Renal cortex interstitium (tissue), 11 donors: ENCODE data around the gene P2RX4. TPM values are rescaled to one million over a fixed set of nuclear protein-coding genes. Genes with fewer than 3 reads are reported as not detected.

Experiments used
- DNase-seq, 11 donors: peaks; one replicate each; pipeline ENCODE4 v3.0.0-alpha.2; 2013; ENCODE audit warnings: low read depth in 9 of 11, low spot score in 4 of 11; ENCODE audit errors: extremely low read depth in 1 of 11
- polyA plus RNA-seq, 3 donors: library from polyadenylated mRNA; unstranded; fragments of 120-200 nt; gene quantifications; one replicate each; pipeline ENCODE4 v1.2.1, GENCODE V29; 2013; ENCODE audit not compliant: insufficient read length in 3 of 3

P2RX4 gene
- polyA plus RNA-seq, 3 donors: 31.3 to 34.1 (median 31.5) TPM

DNA sequence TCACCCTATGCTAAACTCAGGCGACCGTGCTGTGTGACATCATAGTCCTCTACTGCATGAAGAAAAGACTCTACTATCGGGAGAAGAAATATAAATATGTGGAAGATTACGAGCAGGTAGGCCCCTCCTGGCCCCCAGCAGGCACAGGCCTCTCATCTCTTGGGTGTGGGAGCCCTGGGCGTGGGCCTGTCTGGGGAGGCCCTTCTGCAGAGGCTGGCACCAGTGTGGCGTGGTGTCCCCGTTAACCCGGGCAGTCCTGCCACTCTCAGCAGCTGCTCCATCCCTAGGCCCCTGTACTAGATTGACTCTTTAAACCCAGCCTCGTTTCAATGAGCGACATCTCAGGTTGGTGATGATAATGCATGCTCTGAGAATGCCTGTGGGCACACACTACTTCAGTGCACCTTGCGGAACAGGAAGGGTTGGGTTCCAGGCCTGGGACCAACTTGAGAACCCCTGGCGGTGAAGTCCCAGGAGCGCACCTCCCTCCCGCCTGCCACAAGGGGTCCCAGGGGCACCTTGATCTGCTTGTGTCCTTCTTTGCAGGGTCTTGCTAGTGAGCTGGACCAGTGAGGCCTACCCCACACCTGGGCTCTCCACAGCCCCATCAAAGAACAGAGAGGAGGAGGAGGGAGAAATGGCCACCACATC is 23.2 kb downstream of the P2RX4 start:
- DNase-seq: no peak

DNA sequence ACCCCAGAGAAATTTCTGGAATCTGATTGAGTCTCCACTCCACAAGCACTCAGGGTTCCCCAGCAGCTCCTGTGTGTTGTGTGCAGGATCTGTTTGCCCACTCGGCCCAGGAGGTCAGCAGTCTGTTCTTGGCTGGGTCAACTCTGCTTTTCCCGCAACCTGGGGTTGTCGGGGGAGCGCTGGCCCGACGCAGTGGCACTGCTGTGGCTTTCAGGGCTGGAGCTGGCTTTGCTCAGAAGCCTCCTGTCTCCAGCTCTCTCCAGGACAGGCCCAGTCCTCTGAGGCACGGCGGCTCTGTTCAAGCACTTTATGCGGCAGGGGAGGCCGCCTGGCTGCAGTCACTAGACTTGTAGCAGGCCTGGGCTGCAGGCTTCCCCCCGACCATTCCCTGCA is 23.7 kb downstream of the P2RX4 start:
- no peak for DNase-seq

DNA sequence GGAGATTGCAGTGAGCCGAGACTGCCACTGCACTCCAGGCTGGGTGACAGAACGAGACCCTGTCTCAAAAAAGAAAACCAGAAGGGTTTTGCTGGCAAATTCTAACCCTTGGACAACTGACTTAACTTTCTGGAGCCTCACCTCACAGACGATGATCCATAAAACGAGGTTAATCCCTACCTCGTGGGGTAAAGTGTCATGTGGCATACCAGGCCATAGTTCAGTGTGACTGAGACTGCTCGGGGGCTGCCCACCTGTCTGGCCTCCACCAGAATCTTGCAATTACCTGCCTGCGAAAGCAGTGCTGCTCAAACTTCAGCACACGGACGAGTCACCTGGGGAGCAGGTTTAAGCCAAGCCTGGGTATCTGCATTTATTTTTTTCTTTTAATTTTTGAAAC is 26.8 kb downstream of the P2RX4 start:
- DNase-seq: no peak

DNA sequence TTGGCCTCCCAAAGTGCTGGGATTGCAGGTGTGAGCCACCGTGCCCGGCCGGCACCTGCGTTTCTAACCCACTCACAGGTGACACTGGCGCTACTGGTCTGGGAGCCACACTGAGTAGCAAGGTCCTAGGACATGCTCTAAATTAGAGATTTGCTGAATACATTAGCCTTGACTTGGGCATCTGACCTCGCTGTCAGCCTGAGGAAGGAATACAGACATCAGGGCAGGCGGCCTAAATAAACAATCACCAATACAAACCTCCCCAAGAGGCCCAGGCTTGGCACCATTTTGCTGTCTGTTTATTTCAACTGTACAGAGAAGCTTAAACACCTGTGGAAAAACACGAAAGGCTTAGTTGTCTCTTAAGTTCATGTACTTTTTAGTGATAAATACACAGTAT is 27.5 kb downstream of the P2RX4 start:
- DNase-seq: no peak

DNA sequence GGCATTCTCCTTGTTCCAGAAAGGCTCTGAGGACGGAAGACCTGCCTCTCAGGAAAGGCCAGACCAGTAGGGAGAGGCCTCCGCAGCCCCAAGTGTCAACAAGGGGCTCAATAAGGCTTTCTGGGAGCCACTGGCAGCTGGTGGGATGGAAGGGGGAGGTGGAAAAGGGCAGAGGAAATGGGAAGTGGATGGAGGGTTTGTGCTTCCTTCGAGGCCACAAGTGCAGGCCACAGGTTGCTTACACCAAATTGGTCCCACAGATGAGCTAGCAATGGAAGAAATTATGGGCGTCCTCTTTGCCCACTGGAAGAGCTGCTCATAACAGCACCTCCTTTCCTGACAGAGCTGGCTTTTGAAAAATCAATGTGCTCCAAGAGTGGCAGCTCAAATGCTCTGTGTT is 28.2 kb downstream of the P2RX4 start:
- DNase-seq: no peak

DNA sequence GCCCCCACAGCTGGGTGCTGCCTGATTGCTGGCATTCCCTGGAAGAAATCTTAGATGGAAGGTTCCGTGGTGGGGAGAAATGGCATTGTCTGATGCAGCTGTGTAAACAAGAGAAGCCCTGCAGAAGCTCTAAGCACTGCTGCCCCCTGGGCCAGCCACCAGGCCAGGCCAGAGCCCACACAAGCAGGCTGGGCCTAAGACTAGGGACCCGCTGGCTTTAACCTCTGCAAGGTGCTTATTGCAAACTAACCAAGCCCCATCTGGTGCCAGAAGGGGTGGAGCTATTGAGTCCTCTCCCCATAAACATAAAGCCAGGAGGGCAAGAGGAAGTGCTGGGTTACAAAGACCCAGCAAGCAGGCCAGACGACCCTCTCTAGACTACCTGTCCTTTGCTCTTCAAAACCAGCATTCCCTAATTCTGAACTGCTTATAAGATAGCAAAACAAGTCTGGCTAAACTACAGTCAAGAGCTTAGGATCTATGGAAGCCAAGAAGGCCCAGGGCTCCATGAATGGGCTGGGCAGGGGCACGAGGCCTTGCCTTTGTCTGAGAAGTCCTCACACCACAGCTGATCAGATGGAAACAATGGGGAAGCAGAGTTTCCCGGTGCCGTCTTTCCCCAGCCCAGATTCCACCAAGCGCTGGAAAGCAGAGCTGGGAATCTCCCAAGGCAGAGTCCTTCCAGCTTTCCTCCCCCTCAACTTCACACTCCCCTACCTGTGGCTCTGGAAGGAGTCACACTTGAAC is 28.8 kb downstream of the P2RX4 start:
- DNase-seq: no peak

DNA sequence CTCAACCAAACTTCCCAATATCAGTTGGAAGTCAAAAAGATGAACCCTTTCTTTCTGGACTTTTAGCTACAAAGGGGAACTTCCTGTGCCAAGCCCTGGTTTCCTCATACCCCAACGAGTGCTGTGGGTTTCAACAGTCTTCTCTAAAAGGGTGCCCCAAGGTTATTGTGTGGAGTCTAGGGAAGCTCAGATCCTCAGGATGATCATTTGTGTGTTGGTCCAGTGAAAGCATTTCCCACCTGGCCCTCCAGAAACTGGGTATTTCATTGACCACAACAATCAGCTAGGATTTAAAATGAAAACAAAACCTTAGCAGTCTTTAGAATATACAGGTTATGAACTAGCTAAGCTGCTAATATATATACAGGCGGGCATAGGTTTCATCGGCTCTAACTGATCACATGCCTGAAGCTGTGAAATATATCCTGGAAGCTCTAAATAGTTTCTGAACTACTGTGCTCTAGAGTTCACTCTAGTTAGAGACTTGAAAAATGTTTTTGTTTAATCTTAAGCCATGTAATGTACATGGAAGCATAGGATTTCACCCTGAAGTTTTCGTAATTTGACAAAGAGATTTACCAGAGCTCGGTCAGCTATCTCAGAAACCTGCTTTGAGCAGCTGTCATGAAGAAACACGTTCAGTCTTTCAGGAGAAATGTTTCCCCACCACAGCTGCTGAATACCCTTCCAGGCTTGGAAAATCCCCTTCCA is 29.6 kb downstream of the P2RX4 start:
- no peak for DNase-seq

DNA sequence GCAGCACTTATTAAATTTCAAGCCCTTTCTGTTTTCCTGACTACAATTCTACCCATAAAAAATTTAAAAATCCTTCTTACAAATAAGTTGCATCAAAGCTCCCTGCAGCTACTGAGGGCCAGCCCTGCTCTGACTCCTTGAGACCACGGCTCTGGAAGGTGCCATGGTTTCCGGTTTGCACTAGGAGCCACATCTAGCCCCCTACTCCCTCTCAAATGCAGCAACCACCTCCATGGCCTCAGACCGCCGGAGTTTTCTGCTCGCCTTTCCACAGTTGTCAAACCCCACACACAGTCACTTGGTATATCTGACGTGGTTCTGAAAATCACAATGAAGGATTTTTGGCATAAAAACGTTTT is 30.1 kb downstream of the P2RX4 start:
- no peak for DNase-seq

DNA sequence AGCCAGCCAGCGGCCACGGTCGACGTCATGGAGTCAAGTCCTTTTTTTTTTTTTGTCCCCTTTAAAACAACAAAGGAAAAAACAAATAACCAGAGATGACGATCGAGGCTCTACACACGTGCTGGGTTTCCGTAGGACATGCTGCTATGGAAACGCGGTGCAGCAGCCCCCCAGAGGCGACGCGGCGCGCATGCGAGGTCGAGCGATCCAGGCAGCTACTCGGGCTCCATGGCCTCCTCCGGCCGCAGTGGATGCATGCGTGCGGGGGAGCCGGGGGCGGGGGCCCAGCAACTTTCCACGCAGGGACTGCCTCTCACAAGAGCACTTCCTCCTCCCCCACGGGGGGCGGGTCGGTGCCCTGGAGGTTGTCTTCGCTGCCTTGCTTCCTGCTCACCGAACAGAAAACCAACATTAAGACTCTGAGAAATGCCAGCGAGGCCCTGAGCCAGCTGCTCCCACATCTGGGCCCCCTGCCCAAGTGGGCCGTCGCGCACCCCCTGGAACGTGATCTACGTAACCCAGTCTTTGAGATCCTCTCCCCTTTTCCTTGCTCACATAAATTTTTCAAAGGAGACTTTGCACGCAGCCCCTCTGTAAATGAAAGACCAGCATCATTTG is 30.7 kb downstream of the P2RX4 start:
- peak in 9 of 11 donors; percentile 64 to 83 (median 78) for DNase-seq

DNA sequence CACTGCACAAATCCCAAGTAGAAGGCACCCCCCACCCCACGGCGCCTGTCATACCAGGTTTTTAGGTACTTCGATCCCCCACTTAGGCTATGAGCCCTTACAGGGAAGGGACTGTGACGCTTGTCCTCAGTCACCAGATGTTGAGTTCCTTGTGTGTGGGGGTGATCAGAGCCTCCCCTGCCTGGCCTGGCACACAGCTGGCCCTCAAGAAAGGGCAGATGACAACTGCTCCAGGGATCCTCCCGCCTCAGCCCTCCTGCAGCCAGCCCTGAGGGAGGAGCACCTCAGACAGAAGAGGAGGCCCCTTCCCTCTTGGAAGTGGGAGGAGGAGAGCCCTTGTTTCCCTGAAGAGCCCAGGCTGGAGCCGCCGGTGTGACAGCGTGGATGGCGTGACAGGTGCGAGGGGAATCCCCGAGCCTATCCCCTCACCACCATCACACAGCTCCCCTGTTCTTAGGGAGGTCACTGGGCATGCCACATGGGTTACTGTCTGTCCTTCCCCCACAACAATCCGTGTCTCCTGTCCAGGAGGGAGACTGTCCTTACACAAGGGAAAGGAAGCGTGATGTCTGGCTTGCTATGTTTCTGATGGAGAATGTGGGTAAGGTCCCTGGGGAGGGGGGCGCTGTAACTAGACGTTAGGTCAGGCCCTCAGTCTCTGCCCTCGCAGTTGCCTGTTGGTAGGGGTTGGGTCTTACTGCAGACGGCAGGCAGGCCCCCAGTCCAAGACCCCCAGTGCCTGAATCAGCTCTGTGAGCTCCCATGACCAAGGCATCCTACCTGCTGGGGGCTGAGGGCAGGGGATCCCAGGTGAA is 31.4 kb downstream of the P2RX4 start:
- peak in 1 of 11 donors; percentile 37 for DNase-seq

DNA sequence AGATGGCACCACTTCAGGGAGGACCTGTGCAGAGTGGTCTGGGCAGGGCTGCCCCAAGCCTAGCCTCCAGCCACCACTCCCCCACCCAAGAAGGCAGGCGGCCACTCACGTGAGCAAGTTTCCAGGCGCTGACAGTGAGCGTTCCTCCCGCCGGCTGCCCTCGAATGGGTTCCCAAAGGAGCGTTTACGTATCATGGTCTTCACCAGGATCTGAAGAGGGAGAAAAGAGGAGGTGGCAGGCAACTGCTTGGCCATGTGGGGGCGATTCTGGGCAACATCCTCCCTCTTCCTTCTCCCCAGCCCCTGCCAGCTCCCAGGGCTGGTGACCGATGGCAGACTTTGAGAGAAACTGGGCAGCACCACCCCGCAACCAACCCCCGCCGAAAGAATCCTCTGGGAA is 35.1 kb downstream of the P2RX4 start:
- DNase-seq: no peak

DNA sequence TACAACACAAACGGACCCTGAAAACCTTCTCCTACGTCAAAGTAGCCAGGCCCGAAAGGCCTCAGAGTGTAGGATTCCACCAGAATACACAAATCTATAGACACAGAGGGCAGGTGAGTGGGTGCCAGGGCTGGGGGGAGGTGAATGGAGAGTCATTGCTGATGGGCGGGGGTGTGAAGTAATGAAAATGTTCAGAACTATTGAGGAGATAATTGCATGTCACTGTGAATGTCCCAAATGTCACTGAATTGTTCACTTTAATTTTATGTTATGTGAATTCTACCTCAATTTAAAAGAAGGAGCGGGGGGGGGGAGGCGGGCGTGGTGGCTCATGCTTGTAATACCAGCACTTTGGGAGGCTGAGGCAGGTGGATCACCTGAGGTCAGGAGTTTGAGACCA is 36.0 kb downstream of the P2RX4 start:
- no peak for DNase-seq

DNA sequence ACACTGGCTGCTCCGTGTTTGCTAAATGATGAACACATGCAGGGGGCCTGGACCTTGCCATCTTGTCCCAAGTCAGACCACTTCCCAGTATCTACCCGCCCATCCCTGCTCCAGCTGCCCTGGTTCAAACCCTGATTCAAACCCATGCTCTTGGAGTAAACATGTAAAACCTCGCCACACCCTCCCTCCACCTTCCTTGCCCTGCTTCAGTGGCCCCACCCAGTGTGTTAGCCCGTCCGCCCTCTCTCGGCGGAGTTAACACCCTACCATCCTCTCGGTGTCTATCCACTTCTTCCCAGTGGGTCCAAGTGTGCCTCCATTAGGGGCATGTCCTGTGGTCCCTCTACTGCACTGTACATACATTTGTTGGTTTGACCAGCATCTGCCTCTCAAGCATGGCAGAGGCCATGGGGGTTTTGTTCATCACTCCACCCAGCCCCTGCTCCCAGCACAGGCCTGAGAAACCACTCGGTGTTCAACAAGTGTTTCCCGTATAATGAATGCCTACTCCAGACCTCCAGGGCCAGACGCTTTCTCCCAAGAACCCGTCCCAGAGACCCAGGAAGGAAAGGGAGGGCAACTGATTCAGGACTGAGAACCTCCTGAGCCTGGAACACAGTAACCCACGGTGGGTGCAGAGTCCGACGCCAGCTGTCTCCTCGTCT is 37.1 kb downstream of the P2RX4 start:
- DNase-seq: no peak

DNA sequence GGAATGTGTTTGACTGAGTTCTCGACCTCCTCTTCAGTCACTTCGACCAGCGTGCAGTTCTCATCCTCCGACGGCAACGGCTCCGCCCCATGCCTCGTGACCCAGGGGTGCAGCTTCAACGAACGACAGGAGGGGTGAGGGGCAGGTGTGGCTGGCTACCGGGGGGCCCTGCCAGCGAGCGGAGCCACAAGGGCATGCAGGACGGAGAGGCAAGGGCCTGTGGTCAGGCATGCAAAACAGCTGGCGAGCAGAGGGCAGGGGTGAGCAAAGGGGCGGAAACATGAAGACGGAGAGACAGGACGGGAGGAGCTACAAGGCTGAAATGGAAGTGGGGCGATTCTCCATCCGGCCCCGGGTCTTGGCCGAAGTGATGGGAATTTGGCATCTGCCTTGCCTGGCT is 38.7 kb downstream of the P2RX4 start:
- peak in 2 of 11 donors; percentile 23 to 28 for DNase-seq

DNA sequence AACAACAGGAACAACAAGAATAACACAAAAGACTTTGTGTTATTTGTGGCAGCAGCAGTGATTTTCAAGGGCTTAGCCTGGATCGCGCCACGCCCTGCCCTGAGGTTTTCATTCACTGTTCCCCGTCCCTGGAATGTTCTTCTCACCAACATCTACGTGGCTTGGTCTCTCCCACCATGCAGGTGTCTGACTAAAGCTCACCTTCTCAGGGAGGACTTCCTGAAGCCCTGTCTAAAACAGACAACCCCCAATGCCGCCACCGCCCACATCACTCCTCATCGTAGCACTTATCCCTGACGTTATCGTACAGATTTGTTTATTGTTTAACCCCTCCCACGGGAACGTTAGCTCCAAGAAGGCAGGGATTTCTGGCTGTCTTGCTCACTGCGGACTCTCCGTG is 40.4 kb downstream of the P2RX4 start:
- DNase-seq: no peak

DNA sequence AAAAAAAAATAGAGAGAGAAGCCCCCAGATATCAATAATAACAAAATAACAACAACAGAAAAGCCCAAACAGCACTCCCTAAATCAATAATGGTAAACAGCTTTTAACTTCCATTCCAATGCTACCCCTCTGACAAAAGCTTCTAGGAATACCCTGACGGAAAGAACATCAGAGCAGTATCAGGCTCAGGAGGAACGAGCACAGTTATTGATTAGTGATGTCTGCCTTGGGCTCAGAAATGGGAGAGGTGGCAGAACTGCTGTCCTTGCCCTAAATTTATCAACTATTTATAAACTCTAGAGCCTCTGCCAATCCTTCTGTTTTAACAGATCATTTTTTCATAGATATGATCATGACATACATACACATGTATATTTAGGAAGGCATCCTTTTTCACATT is 41.9 kb downstream of the P2RX4 start:
- no peak for DNase-seq

DNA sequence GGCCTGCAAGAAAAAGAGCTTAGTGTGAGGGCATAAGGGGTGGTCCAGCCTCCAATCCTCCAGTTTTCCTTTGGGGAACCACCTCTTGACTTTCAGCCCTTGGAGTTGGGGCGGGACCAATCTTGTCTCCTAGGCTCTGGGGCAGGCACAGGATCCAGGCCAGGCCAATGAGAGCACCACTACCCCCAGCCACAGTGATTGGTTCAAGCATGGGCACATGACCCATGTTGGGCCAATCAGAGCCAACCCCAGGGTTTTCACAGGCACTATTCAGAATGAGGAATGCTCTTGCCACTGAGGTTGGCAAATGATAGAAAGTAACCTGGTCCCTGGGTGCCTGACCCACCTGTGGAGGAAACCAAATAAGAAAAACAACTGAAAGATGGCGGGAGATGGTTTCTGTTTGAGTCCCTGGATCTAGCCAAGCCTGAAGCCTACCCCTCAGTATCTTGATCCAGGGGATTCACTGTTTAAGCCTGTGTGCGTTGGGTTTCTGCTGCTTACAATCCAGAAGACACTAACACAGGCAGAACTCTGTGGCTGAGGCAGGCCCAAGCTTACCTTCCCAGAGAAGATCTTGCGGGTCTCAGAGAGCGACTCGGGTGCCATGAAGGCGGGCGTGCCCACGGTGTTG is 42.9 kb downstream of the P2RX4 start:
- no peak for DNase-seq

DNA sequence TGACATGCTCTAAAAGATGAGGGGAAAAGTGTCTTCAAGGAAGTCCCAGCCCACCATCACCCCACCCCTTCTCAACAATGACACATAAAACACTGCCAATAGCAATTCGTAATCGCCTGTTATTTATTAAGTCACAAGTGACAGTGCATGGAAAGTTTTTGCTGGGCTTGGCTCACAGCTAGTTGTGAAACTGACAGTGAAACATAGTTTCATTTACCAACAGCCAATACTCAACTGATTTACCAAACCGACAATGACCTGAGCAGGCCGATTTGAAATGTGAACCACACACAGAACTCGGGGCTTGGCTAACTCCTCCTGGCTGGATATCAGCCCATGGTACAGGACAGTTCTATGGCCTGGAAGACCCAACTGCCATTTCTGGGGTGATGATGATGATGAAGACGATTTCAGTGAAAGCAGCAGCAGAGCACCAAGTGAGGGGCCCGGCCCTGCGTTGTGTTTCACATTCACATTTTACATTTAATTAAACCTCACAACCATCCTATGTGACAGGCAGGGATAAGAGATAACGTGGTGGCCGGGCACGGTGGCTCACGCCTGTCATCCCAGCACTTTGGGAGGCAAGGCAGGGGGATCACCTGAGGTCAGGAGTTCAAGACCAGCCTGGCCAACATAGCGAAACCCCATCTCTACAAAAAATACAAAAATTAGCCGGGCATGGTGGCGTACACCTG is 43.9 kb downstream of the P2RX4 start:
- no peak for DNase-seq
